ENCODE measurements around the gene ANKRD42. TPM values are rescaled to one million over a fixed set of nuclear protein-coding genes. Genes with fewer than 3 reads are reported as not detected.

Gene ANKRD42
- total and polyA plus RNA-seq, 2 of the 8 experiments (the other 6 are each of a cell fraction or from before 2014, with no cell fraction given): 2.0 to 5.5 TPM

- TF ChIP-seq RBBP5 (IDR thresholded peaks at IDR 0.05; ENCODE audit: borderline replicate concordance, low read depth, low read length) (no peak), TBP (IDR thresholded peaks at IDR 0.05; ENCODE audit: low read depth, low read length) (no peak), ASH2L (IDR thresholded peaks at IDR 0.05; ENCODE audit: low read length) (no peak), CEBPB (IDR thresholded peaks at IDR 0.05; ENCODE audit: low read depth, low read length) (no peak), ATF3 (IDR thresholded peaks at IDR 0.05; ENCODE audit: insufficient read depth, low read depth, low read length) (no peak)
Measured at GRCh38 chr11:83275888-83276641, 82.6 kb downstream of the ANKRD42 start (continued).

Measured in H1 (cell line).